Suprapubic skin (tissue), 4 donors: ENCODE measurements around the gene CELSR1. TPM values are rescaled to one million over a fixed set of nuclear protein-coding genes. Genes with fewer than 3 reads are reported as not detected.
"Not testable (repeated sequence)": the region's sequence is repeated elsewhere in the genome, so short reads cannot be mapped to it uniquely, and the experiment has no call there.

Experiments
- DNase-seq, 2 donors: peaks; one replicate each; pipeline ENCODE4 v3.0.0-alpha.2; 2019; ENCODE audit warnings: low spot score in 2 of 2
- H3K27ac ChIP-seq: fragments of 200-600 bp; sonication (generic); one replicate; pipeline ENCODE4 v1.5.1; 2019
- H3K27me3 ChIP-seq: fragments of 200-600 bp; sonication (generic); one replicate; pipeline ENCODE4 v1.5.1; 2019
- H3K36me3 ChIP-seq: fragments of 200-600 bp; sonication (generic); one replicate; pipeline ENCODE4 v1.5.1; 2019
- H3K4me1 ChIP-seq: fragments of 200-600 bp; sonication (generic); one replicate; pipeline ENCODE4 v1.5.1; 2019
- H3K4me3 ChIP-seq: fragments of 200-600 bp; sonication (generic); one replicate; pipeline ENCODE4 v1.5.1; 2019; ENCODE audit warnings: mild to moderate bottlenecking
- H3K9me3 ChIP-seq: fragments of 200-600 bp; sonication (generic); one replicate; pipeline ENCODE4 v1.5.1; 2019
- EP300 ChIP-seq: sonication (generic); formaldehyde crosslinking; IDR thresholded peaks from one replicate; pipeline ENCODE4 v1.6.1; 2017; ENCODE audit warnings: antibody characterized with exemption
- POLR2A ChIP-seq, 2 donors: fragments of 450-650 bp; IDR thresholded peaks; one replicate each; pipeline ENCODE4 v1.6.1; 2017; ENCODE audit warnings: antibody characterized with exemption in 2 of 2, mild to moderate bottlenecking in 2 of 2, moderate library complexity in 2 of 2
- POLR2AphosphoS5 ChIP-seq, 3 donors: sonication (generic); formaldehyde crosslinking; IDR thresholded peaks; one replicate each; pipeline ENCODE4 v1.6.1; 2017; ENCODE audit warnings: antibody characterized with exemption in 3 of 3
- WGBS: methylation state at CpG from one replicate; pipeline ENCODE4 v1.1.5; 2018; 5-methylcytosine and 5-hydroxymethylcytosine counted together
- total RNA-seq, 4 donors: library from RNA; depleted of rRNA; stranded (reverse); fragments of >200 nt; gene quantifications; one replicate each; pipeline ENCODE4 v1.1.0, GENCODE V29; 2016
- TF ChIP-seq, protein P1 (sequence below), 2 donors: fragments of 200-600 bp in 1 of 2; fragments of 450-650 bp in 1 of 2; sonication (generic) in 1 of 2; IDR thresholded peaks; one replicate each; pipeline ENCODE4 v1.5.1; 2016 to 2019; ENCODE audit warnings: antibody characterized with exemption in 2 of 2, mild to moderate bottlenecking in 1 of 2, moderate library complexity in 1 of 2

CELSR1 gene
- total RNA-seq, 4 donors from 2014 or later, result 75.6 to 102 (median 77.5) TPM

DNA sequence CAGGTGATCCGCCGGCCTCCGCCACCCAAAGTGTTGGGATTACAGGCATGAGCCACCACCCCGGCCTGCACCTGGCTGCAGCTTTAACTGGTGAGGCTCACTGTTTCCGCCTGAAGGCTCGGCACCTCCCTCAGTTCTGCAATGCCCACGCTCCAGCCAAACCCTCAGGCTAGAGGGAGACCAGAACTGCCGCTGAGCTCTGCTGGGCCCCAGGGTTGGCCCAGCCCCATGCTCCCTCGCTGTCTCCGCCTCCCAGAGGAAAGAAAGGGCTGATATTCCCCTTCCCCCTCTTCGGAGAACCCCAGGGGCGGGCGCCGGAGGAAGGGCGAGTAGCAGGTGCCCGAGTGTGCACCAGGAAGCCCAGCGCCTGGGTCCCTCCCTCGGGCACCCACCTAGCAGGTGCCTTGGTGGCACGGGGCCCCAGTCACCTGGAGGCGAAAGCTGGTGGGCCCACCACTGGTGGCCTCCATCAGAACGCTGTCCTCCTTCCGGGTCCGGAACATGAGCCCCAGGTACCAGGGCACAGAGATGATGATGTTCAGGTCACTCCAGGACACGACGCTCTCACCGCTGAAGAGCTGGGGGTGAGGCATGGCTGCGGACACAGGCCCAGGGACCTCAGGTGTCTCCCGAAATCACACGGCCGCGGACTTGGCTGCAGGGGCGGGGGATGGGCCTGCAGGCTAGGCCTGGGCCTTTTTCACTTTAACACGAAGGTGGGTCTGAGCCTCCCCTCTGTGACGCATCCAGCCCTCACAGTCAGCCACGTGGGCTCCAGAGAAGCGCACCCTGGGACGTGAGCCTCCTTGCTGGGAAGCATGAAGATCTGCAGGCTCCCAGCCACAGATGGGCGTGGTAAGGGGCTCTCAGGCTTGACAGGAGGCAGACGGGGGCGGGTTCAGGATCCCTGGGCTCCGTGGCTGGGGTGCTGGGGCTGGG is 128.6 kb downstream of the CELSR1 start:
- Histone ChIP-seq H3K9me3 (no peaks in the 10 kb centered on the region), H3K27ac (no peak overlapping the region), H3K4me3 (no peak overlapping the region), H3K4me1 (no peaks in the 10 kb centered on the region), H3K27me3 (no peaks in the 10 kb centered on the region), H3K36me3 (peaks cover 28% of the 10 kb centered on the region)
- no peak for DNase-seq
- TF ChIP-seq, protein P1, sequence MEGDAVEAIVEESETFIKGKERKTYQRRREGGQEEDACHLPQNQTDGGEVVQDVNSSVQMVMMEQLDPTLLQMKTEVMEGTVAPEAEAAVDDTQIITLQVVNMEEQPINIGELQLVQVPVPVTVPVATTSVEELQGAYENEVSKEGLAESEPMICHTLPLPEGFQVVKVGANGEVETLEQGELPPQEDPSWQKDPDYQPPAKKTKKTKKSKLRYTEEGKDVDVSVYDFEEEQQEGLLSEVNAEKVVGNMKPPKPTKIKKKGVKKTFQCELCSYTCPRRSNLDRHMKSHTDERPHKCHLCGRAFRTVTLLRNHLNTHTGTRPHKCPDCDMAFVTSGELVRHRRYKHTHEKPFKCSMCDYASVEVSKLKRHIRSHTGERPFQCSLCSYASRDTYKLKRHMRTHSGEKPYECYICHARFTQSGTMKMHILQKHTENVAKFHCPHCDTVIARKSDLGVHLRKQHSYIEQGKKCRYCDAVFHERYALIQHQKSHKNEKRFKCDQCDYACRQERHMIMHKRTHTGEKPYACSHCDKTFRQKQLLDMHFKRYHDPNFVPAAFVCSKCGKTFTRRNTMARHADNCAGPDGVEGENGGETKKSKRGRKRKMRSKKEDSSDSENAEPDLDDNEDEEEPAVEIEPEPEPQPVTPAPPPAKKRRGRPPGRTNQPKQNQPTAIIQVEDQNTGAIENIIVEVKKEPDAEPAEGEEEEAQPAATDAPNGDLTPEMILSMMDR (IDR thresholded peaks at IDR 0.05), result no peak
- no peak for TF ChIP-seq POLR2AphosphoS5 (IDR thresholded peaks at IDR 0.05)
- no peak for TF ChIP-seq POLR2A (IDR thresholded peaks at IDR 0.05)
- TF ChIP-seq EP300, result no peak
- 80% methylated on average over 6 of the region's 41 CpGs for WGBS

DNA sequence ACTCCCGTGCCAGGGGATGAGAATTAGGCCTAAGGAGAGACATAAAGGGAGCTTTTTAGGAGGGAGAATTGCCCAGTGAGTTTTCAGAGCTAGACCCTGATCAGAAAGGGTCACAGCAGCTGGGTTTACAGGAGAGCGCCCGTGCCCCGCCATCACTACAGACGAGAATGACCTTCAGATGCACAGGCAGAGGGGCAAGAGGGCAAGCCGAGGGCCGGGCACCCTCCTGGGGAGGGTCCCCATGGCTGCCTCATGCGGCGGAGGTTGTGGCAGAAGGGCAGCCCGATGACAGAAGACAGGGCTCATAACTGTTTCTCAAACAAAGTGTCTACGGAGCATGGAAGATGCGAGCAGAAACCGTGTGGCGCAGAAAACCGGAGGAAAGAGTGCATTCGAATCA is 129.7 kb downstream of the CELSR1 start:
- H3K9me3 ChIP-seq, result no peaks in the 10 kb centered on the region
- DNase-seq, result no peak
- no peaks in the 10 kb centered on the region for H3K4me1 ChIP-seq
- WGBS, result 92% methylated on average over 16 of the region's 16 CpGs
- peaks cover 28% of the 10 kb centered on the region for H3K36me3 ChIP-seq
- no peak overlapping the region for H3K4me3 ChIP-seq
- H3K27ac ChIP-seq, result no peak overlapping the region
- TF ChIP-seq POLR2AphosphoS5 (IDR thresholded peaks at IDR 0.05) (no peak), EP300 (no peak), POLR2A (IDR thresholded peaks at IDR 0.05) (no peak)
- TF ChIP-seq, protein P1 (IDR thresholded peaks at IDR 0.05), result no peak
- no peaks in the 10 kb centered on the region for H3K27me3 ChIP-seq

DNA sequence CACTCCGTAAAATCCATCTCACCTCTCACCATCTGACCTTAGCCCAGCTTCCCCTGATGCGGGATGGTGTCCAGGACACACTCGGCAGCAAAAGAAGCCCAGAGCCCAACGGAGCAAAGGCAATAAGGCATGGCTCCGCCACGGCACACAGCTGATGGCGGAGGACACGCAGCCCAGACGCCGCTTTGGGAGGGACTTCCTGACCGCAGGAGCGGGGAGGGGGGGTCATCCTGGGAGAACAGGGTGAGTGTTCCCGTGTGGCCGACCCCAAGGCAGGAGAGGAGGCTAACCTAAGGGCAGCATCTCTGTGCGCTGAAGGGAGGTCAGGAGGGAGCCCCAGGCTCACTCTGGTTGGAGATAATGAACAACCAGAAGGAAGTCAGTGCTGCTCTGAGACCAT is 130.6 kb downstream of the CELSR1 start:
- Histone ChIP-seq H3K4me3 (no peak overlapping the region), H3K27ac (no peak overlapping the region), H3K36me3 (peaks cover 26% of the 10 kb centered on the region), H3K27me3 (no peaks in the 10 kb centered on the region), H3K4me1 (no peaks in the 10 kb centered on the region), H3K9me3 (no peaks in the 10 kb centered on the region)
- TF ChIP-seq POLR2AphosphoS5 (IDR thresholded peaks at IDR 0.05), result no peak
- TF ChIP-seq, protein P1 (IDR thresholded peaks at IDR 0.05), result no peak
- WGBS, result 92% methylated on average over 15 of the region's 15 CpGs
- DNase-seq, result no peak

DNA sequence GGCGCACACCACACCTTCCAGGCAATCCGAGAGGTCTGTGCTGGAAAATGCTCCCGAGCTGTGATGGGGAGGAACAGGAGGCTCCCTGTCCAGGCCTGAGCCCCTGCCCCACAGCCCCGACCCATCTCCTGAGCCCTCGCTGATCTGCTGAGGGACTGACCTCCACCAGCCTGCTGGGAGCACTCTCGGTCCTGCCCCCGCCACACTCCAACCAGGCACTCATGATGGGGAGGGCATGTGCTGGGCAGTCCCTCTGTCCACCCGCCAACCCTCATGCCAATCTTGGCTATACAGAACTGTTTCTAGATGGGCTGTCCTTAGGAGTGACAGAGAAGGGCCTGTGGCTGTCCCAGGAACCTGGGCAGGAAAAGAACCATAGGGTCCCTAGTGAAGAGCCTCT is 131.1 kb downstream of the CELSR1 start:
- no peak for TF ChIP-seq POLR2AphosphoS5 (IDR thresholded peaks at IDR 0.05)
- TF ChIP-seq, protein P1 (IDR thresholded peaks at IDR 0.05), result no peak
- TF ChIP-seq EP300, result no peak
- TF ChIP-seq POLR2A (IDR thresholded peaks at IDR 0.05), result no peak
- Histone ChIP-seq H3K36me3 (peaks cover 22% of the 10 kb centered on the region), H3K9me3 (no peaks in the 10 kb centered on the region), H3K4me1 (no peaks in the 10 kb centered on the region), H3K27ac (no peak overlapping the region), H3K27me3 (no peaks in the 10 kb centered on the region), H3K4me3 (no peak overlapping the region)
- no peak for DNase-seq
- 100% methylated on average over 1 of the region's 8 CpGs for WGBS

DNA sequence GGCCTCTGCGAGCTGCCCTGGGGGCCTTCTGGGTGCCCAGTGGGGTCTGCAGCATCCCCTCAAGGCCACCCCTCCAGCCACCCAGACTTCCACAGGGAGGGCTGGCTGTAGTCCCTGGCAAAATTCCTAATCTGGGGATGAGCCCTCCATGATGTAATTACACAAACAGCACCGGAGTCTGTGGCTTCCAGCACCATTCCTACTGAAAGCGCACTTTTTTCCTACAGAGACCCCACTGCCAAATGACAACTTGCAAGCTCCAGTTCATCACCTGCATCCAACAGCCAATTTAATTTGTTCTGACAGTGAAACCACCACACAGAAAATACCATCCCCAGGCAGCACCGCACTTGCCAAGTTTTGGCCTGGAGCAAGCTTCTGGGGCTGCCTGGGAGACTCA is 131.5 kb downstream of the CELSR1 start:
- no peak for DNase-seq
- H3K9me3 ChIP-seq, result no peaks in the 10 kb centered on the region
- no peak overlapping the region for H3K27ac ChIP-seq
- peaks cover 17% of the 10 kb centered on the region for H3K36me3 ChIP-seq
- no peaks in the 10 kb centered on the region for H3K4me1 ChIP-seq
- 51% methylated on average over 3 of the region's 4 CpGs for WGBS
- TF ChIP-seq, protein P1 (IDR thresholded peaks at IDR 0.05), result no peak
- TF ChIP-seq POLR2A (IDR thresholded peaks at IDR 0.05), result no peak
- no peak overlapping the region for H3K4me3 ChIP-seq
- H3K27me3 ChIP-seq, result no peaks in the 10 kb centered on the region

DNA sequence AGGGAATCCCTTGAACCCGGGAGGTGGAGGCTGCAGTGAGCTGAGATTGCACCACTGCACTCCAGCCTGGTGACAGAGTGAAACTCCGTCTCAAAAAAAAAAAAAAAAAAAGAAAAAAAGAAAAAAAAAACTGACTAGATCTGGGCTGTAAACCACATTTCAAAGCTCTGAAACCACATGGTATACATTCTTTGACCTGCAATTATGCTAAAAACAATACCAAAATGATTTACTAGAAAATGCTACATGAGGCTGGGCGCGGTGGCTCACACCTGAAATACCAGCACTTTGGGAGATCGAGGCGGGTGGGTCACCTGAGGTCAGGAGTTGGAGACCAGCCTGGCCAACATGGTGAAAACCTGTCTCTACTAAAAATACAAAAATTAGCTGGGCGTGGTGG is 133.5 kb downstream of the CELSR1 start:
- H3K9me3 ChIP-seq, DNase-seq, H3K36me3 ChIP-seq, H3K4me3 ChIP-seq, H3K4me1 ChIP-seq, H3K27ac ChIP-seq, H3K27me3 ChIP-seq: not testable (repeated sequence)
- 82% methylated on average over 7 of the region's 7 CpGs for WGBS
